OCI-M2 (cell line): ENCODE measurements around the gene CCDC112.

Source experiments
- DNase-seq: peaks from one replicate; lab custom pipeline; 2025; ENCODE audit not compliant: unreplicated experiment; lab: John Stamatoyannopoulos, UW

The CCDC112 gene

DNA sequence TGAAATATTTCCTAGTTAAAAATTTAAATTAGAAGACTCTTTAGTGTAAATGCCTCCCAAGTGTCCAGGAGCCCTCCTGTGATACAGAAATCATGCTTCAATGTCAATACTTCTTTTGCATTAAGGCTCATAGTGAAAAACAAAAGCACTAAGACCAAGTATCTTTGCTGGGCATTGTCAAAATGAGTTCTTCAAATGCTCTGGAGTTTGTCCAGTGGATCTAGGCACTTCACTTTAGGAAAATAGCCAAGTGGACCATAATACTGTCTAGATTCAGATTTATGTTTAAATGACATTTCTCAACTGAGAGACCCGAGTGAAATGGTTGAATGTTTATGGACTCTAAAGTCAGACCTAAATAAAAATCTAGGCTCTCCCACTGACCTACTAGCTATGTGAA lies 21.3 kb upstream of the CCDC112 start:
- no peak for DNase-seq

DNA sequence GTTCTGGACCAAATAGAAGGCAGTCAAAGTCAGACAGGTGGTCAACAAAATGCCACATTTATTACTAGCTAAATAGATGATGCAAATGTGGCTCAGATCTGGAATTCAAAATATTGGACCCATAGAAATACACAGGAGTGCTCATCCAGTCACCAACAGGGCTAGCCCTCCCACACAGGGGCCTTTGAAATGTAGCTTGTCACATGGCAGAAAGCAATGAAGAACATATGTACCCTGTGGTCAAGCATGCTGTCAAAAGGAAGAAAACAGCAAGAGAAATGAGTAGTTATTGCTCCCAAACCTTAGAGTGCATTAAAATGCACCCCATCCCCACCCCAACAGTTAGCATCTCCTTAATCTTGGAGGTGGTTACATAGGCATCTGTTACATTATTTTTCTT lies 20.9 kb upstream of the CCDC112 start:
- DNase-seq = no peak

DNA sequence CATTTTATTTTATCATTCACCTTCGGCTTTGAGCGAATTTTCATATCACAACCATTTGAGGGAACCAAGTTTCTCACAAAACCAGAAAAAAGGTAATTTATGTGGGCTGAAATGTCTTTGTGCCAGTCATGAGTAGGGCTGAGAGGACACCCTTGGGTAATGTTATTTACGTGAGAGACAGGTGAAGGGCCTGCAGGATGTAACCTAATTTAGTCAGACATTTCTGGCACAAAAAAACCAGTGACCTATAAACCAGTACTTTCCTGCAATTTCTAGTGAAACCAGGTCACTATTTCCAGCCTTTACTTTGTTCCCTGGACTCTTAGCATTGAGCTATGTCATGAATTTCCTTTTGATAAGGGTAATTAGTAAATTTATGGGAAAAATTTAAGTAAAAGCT lies 17.2 kb upstream of the CCDC112 start:
- DNase-seq = no peak

DNA sequence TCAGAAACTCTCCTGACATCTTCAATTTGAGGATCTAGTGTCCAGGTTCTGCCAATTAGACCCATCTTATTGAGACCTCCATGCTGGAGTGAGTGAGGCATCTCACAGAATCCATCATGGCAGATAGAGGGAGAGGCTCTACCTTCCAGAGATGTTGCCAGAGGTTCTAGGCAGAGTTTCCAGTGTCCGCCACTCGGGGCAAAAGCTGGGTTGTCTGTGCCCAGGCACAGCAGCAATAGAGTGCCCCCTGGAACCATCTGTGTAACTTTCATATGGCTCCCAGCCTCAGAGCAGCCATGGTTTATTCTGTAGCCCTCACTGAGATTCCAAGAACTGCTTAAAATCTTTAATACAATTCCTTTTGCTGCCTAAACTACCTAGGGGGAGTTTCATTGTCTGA lies 16.6 kb upstream of the CCDC112 start:
- no peak for DNase-seq

DNA sequence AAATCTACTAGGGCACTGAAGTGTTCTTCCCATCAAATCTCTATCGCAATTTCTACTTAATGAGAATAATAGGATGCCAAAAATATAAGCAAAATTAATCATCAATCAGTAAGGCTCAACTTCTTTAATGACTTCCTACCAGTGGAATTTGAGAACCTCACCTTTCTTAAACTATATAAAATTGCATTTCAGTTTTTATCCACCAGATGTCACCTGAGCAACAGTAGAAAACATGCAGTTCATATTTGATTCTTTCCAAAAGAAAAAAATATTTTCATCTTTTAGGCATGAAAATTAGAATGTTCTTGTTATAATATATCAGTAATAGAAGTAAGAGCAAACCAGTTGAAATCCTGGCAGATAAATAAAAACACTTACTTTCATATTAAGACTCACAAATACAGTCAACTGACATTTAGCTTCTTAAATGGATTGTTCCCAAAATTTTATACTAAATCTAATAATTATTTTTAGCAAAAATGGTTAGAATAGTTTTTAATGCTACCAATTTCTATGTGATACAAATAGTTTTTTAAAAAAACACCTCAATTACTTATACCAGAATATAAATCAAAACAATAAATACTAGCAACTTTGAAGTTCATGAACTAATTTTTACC lies 13.4 kb upstream of the CCDC112 start:
- no peak for DNase-seq

DNA sequence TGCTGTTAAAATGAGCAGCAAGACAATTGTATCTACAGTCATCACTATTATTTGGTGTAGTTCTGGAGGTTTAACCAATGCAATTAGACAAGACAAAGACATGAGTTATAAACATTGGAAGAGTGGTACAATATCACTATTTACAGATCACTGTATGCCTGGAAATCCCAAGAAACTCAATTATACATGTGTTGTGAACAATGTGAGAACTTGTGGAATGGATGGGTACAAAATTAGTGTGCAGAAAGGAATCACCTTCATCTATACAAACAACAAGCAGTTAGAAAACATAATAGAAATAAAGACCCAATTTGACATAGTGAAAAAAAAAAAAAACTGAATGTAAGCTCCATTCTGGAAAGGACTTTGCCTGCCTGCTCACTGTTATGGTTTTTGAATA lies 12.4 kb upstream of the CCDC112 start:
- no peak for DNase-seq

DNA sequence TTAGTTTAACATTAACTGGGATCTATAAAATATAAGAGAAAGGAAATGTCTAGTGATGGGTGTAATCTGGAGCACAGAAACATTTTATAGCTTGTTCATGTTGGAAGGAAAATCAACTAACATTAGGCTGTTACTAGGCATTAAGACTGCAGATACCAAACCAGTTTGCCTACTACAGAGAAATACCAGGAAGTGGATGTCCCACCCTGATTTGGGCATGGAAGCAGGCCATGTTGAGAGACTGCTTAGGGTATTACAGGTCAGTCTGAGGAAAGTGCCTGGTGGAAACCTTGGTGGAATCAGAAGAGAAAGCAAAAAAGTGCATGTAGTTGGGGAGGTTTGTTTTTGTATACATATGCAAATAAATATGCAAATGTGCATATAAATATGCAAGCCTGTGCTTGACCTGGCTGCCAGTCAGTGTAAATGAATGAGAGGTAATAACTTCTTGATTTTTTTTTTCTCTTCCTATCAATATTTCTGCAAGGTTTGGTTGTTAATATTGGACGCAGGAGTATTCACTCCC lies 9.6 kb upstream of the CCDC112 start:
- DNase-seq = no peak

DNA sequence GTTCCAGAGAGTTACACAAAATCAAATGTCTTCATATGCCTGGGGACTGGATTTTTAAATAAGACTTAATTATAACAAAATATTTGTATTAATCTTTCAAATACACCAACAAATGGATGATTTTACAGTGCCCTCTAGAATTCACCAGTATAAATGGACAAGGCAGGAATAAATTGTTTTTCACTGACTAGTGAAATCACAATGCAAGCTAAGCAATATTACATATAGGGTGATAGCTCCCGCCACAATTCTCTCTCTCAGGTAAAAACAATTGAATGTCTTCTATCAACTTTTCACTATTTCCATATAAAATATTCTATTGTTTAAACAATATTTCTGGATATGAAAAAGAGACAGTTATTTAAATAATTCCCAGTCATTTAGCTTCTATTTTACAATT lies 8.0 kb upstream of the CCDC112 start:
- no peak for DNase-seq

DNA sequence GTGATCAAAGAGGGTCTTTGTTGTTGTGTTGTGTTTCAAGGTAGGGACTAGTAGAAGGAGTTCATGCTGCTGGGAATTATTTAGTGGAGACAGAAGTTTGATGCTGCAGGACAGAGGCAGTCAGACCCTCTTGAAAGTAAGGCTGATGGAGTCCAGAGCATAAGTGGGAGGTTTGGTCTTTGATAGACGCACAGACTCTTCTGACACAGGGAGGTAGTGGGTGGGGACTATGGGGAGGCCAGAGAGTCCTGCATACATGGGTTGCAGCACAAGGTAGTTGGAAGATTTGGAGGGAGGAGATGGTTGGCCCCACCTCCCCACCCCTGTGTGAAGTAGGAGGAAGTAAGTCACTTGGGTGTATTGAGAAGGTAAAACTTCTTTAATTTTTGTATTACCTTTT lies 2.4 kb upstream of the CCDC112 start:
- DNase-seq = no peak

DNA sequence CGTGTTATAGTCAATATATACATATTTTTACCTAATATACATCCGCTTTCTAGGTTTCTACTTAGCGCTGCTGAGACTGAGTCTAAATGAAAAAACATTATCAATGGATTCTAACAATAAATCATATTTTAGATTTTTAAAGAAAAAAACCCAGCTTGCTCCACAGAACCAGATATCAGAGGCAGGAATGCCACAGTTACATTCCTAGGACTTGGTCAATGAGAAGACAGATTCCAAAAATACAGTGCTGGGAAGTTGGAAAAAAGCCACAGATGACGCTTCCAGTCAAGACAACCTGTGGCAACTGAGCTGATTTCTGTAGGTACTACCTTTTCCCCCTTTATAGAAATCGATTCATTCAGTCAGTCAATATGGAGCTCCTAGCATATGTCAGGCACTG lies 577 bp upstream of the CCDC112 start:
- no peak for DNase-seq

DNA sequence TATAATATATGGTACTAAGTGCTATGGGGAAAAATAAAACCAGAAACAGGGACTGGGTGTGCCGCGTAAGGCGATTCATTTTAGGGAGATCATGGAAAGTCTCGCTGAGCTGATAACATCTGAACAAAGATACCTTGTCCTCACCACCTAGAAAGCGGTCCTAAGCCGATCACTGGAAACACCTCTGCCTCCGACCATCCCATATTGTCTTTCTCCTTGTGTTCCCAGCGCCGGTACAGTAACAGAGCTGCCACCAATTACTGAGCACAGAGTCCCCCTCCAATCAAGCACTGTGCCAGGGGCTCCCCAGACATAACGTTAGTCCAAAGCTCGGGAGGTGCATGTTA lies 704 bp downstream of the CCDC112 start:
- DNase-seq = no peak

DNA sequence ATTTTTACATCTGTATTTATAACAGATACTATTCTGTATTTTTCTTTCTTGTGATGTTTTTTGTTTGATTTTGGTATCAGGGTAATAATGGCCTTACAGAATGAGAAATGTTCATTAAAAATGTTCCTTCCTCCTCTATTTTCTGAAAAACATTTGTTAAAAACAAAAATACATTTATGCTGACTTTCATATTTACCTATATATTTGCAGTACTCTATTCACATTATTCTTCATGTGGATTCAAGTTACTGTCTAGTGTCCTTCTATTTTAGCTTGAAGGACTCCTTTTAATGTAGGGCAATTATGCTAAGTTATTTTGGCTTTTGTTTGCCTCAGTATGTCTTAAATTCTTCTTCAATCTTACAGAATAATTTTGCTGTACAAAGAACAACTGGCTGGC lies 5.1 kb downstream of the CCDC112 start:
- DNase-seq = no peak

DNA sequence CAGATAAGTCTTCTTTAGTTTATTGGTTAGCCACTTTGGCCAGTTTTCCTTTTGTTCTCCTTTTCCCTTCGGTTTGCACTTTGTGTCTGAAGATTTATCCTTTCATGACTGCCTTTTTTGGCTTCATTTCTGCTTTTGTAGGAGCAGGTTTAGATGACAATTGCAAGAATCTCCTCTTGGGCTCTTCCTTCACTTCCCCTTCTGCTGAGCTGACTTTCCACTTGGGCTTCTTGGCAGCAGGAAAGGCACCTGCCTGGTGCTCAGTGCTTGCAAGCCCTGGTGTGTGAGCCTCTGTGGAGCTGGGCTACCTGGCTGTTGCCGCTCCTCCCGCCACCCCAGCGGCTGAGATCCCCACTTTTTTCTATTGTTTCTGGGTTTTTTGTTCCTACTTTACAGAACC lies 7.3 kb downstream of the CCDC112 start:
- DNase-seq = no peak

DNA sequence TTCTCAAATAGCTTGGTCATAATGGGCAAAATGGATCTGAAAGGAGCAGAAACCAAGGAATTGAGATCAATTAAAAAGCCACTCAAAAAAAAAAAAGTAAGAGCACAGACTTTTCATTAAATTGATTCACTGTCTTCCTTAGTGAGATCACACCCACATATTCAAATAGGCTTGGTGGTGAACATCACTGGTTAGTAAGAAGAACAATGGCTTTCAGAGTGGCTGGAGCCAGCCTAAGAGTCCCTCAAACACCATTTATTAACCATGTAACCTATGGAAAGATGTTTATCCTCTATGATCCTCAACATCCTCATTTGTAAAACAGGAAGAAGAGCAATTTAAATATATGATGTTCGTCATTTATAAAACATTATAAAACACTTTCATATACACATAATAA lies 12.4 kb downstream of the CCDC112 start:
- no peak for DNase-seq

DNA sequence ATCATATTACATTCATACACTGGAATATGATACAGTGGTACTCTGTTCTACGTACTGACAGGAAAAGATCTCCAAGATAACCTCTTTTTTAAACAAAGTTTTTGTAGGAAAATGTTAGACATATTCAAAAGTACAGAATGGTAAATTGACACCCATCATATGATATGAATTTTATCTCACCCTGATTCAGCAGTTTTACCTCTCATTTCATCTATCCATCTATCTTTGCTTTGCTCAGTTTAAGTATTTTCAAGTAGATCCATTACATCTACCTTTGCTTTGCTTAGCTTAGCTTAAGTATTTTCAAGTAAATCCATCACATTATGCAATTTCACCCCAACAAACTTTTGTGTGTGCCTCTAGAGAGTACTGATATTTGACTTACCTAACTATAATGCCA lies 14.3 kb downstream of the CCDC112 start:
- DNase-seq = no peak

DNA sequence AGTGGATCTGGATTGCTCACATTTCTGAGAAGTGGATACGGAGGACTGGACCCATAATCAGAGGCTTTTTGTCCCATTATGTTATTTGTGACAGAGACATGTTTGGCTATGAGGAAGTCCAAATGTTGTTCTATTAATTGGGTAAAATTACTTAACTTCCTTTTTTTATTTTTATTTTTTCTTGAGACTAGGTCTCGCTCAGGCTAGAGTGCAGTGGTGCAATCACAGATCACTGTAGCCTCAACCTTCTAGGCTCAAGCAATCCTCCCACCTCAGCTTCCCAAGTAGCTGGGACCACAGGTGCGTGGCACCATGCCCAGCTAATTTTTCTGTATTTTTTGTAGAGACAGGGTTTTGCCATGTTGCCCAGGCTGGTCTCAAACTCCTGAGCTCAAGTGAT lies 21.9 kb downstream of the CCDC112 start:
- DNase-seq = no peak

DNA sequence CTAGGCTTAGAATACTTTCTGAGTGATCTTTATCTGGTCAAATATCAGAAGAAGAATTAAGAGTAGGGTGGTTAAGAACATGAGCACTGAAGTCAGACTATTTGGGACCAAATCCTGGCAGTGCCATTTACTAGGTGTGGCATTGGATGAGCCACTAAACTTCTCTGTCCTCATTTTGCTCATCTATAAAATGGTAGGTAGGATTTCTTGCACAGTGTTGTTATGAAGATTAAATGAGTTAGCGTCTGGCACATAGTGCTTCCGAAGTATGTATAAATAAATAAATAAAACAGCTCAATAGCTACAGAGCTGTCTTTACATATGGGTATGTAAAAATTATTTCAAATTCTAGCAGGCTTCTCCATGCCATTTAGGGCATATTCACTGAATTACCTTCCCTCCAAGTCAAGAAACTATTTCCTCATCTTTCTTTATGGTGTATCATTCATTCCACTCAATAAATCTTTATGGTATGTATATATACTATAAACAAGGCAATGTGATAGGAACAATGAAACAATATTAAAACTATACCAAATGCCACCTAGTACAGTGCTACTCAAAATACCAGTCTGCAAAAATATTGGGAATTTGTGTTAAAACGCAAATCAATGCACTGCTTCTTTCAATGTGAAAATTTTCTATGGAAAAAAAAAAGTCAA lies 24.0 kb downstream of the CCDC112 start:
- no peak for DNase-seq

DNA sequence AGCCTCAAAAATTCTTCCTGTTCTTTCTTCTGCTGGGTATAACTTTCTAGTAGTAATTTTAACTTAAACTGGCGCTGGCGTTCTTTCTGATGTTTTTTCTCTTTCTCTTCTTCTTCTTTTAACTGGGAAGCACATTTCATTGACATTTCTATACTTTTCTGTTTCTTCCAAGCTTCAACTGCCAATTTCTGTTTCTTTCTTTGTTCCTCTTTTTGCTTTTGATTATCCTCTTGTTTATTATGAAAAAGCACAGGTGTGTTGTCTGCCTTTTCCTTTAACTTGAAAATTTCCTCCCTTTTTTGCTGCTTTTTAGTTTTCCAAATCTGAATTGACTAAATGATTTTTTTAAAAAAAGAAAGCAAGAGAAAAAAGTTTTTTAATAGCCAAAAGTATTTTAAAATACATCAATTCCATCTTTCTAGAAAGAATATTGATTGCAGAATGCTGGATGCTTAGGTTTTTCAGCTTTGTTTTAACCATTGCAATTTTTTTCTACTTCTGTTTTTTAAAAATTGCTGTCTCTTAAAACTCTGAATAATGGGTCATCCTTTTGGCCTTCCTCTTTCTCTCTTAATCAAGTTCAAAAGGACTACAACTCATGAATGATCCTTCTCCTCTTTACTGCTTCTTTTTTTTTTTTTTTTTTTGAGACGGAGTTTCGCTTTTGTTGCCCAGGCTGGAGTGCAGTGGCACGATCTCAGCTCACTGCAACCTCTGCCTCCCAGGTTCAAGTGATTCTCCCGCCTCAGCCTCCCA lies 25.0 kb downstream of the CCDC112 start:
- DNase-seq = no peak

DNA sequence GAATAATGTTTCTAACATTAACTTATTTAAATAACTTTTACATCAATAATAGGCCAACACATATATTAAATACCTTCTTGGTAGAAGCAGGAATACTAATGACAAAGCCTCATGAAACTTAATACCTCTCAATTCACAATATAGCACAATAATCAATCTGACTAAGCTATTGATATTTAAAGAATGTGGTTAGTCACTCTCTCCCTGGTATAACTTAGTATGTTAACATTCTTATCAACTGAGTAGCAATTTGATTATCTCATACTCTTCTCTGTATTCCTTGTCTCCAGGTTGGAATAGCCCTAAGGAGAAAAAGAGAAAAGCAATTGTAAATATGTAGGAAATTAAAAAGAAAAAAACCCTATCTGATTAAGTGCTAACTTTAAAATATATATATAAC lies 28.8 kb downstream of the CCDC112 start:
- no peak for DNase-seq

DNA sequence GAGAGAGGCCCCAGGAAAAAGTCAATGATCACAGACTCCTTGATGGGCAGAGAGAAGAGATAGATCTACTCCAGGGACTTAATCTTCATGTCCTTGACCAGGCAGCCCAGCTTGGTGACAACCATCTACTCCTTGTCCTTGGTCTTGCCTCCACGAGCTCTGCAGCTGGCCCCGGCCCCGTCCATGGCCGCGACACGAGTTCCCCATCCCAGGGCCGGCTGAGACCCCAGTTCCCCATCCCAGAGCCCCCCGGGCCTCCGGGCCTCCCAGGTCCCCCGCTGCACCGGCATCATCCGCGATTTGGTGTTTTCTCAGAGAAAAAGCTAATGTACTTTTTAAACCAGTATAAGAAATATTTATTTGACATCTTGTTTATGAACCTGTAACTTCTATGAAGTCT lies 31.2 kb downstream of the CCDC112 start:
- DNase-seq = no peak

DNA sequence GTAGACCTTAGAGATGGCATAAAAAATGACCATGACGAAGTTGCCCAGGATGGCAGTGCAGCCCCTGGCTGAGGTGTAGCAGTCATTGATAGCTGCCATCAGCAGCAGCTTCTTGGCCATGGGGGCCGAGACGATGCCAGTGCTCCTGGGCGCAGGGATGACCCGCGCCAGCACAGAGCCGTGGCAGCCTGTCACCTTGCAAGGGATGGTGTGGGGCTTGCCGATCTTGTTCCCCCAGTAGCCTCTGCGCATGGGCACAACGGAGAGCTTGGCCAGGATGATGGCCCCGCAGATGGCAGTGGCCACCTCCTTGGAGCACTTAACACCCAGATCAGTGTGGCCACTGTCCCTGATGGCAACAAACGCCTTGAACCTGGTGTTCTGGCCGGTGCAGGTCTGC lies 31.7 kb downstream of the CCDC112 start:
- no peak for DNase-seq

DNA sequence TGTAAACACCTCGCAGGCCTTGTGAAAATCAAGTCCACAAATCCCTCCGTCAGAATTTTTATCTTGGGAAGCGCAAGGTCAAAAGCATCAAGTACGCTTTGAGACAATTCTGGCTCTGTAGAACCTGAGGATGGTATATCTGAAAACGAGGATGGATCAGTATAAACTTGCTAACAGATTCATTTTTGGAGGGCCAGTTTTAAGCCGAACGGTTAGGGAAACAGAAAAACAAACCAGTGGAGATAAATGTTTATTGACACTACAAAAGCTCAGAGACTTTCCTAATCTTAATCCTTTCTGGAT lies 33.4 kb downstream of the CCDC112 start:
- DNase-seq = no peak
